Smooth muscle cell (in vitro differentiated cells): ENCODE data around the gene HBEGF. TPM values are rescaled to one million over a fixed set of nuclear protein-coding genes. Genes with fewer than 3 reads are reported as not detected.

Source experiments
- DNase-seq: peaks from one replicate; lab custom pipeline; 2025; ENCODE audit not compliant: unreplicated experiment; lab: John Stamatoyannopoulos, UW
- H2AFZ ChIP-seq: fragments of 200-600 bp; sonication (generic); 2 replicates; pipeline ENCODE4 v1.6.0; 2016; ENCODE audit warnings: antibody characterized with exemption, low read depth, mild to moderate bottlenecking
- H3F3A ChIP-seq: fragments of 200-600 bp; sonication (generic); 2 replicates; pipeline ENCODE4 v1.6.0; 2017; ENCODE audit warnings: antibody characterized with exemption, low read depth
- H3K27ac ChIP-seq: fragments of 200-600 bp; sonication (generic); 2 replicates; pipeline ENCODE4 v1.5.1; 2016; ENCODE audit warnings: low read depth, mild to moderate bottlenecking
- H3K27me3 ChIP-seq: fragments of 200-600 bp; sonication (generic); 2 replicates; pipeline ENCODE4 v1.6.1; 2016; ENCODE audit warnings: low read depth, mild to moderate bottlenecking
- H3K36me3 ChIP-seq: fragments of 200-600 bp; sonication (generic); 2 replicates; pipeline ENCODE4 v1.5.1; 2016; ENCODE audit warnings: low read depth
- H3K4me1 ChIP-seq: fragments of 200-600 bp; sonication (generic); 2 replicates; pipeline ENCODE4 v1.5.1; 2016; ENCODE audit warnings: low read depth
- H3K4me2 ChIP-seq: fragments of 200-600 bp; sonication (generic); 2 replicates; pipeline ENCODE4 v1.6.0; 2016; ENCODE audit warnings: mild to moderate bottlenecking
- H3K4me3 ChIP-seq: fragments of 200-600 bp; sonication (generic); 2 replicates; pipeline ENCODE4 v1.5.1; 2016; ENCODE audit warnings: mild to moderate bottlenecking
- H3K79me2 ChIP-seq: fragments of 200-600 bp; sonication (generic); 2 replicates; pipeline ENCODE4 v1.6.0; 2016; ENCODE audit warnings: low read depth, mild to moderate bottlenecking
- H3K9ac ChIP-seq: fragments of 200-600 bp; sonication (generic); 2 replicates; pipeline ENCODE4 v1.6.0; 2016; ENCODE audit warnings: low read depth
- H3K9me3 ChIP-seq: fragments of 200-600 bp; sonication (generic); replicated peaks from 2 replicates; pipeline ENCODE4 v1.5.1; 2016; ENCODE audit warnings: low read depth
- H4K20me1 ChIP-seq: fragments of 200-600 bp; sonication (generic); 2 replicates; pipeline ENCODE4 v1.6.0; 2016; ENCODE audit warnings: low read depth
- CTCF ChIP-seq: fragments of 200-600 bp; sonication (generic); IDR thresholded peaks from 2 replicates; pipeline ENCODE4 v1.5.1; 2017; ENCODE audit warnings: borderline replicate concordance, mild to moderate bottlenecking, antibody characterized with exemption; ENCODE audit not compliant: insufficient read depth, poor library complexity, severe bottlenecking
- whole genome bisulfite sequencing: methylation state at CpG from one replicate; pipeline ENCODE4 v1.1.7; 2016; ENCODE audit warnings: low lambda C conversion rate; 5-methylcytosine and 5-hydroxymethylcytosine counted together
- polyA plus RNA-seq: library from polyadenylated mRNA; unstranded; fragments of >200 nt; fragmentation: Nextera tagmentation; extraction: Ambion mirVana; gene quantifications from 2 replicates; pipeline ENCODE4 v1.2.1, GENCODE V29; 2016
- total RNA-seq: library from RNA; depleted of rRNA; stranded (reverse); fragments of >200 nt; gene quantifications from 2 replicates; pipeline ENCODE4 v1.2.3, GENCODE V29; 2014

The HBEGF gene, protein sequence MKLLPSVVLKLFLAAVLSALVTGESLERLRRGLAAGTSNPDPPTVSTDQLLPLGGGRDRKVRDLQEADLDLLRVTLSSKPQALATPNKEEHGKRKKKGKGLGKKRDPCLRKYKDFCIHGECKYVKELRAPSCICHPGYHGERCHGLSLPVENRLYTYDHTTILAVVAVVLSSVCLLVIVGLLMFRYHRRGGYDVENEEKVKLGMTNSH
- total RNA-seq (36.7 and 46.0 TPM in 2 replicates), polyA plus RNA-seq (33.8 and 37.1 TPM in 2 replicates)

DNA sequence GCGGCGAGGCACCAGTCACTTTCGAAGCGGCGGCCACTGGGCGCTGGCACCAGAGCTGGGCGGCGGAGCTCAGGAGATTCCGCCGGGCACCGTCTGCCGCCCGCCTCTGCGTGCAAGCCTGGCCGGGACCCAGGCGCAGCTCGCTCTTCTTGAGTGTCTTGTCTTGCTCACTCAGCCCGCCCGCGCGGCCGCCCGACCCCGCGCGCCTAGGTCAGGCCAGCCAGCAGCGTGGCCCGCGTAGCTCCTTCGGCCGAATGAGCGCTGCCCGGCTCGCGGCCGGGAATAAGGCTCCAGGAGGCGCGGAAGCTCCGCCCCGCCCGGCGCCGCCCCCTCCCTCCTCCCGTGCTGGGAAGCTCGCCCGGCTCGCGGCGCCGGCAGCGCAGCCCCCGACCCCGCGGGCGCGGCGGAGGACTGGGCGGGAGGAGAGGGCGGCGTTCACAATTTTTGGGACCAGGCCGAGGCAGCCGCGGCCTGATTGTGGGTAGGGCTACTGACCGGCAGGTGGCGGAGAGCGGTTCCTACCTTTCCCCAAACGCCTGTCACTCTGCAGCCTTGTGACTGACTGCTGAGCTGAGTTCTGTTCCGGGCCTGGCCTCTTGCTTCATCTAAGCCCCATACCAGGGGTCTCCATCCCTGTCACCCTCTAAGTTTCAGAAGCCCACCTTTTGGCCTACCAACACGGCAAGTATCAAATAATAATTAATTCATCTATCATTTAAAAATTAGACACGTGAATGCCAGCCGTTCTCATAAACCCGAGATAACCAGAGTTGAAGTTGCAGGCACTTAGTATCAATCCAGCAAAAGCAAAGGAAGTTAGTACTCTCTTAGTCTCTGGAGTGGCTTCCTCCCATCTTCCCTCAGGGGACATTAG, at the start of gene HBEGF:
Gene HBEGF (minus strand): TSS at position 256 of the 874 bp plus-strand sequence. CDS start 275 bp downstream, outside the sequence.
- Histone ChIP-seq H3K27ac (peak within 1 kb of the TSS; percentile 7), H4K20me1 (peaks cover 40% of the 10 kb centered on the region), H3K79me2 (peaks cover 31% of the 10 kb centered on the region), H3K9ac (peak within 1 kb of the TSS; percentile 76), H3K36me3 (no peaks in the 10 kb centered on the region), H3K4me3 (peak within 1 kb of the TSS; percentile 77), H3K4me2 (peak within 1 kb of the TSS; percentile 86), H3F3A (peaks cover 6% of the 10 kb centered on the region), H2AFZ (peak within 1 kb of the TSS; percentile 83), H3K27me3 (no peaks in the 10 kb centered on the region), H3K9me3 (no peaks in the 10 kb centered on the region), H3K4me1 (peaks cover 10% of the 10 kb centered on the region)
- DNase-seq: peak; percentile 47
- TF ChIP-seq CTCF: peak; percentile 36
- WGBS: 5% methylated on average over 39 of the region's 72 CpGs

GRCh38 chr5:140393738-140394137, 47.3 kb upstream of the HBEGF start:
- 100% methylated on average over 2 of the region's 2 CpGs for WGBS
- Histone ChIP-seq H3F3A (no peaks in the 10 kb centered on the region), H3K36me3 (no peaks in the 10 kb centered on the region), H3K9ac (no peak overlapping the region), H3K79me2 (no peaks in the 10 kb centered on the region), H3K4me2 (no peak overlapping the region), H3K4me1 (no peaks in the 10 kb centered on the region), H3K27me3 (no peaks in the 10 kb centered on the region), H3K4me3 (no peak overlapping the region), H3K27ac (no peak overlapping the region), H3K9me3 (no peaks in the 10 kb centered on the region), H2AFZ (no peak overlapping the region), H4K20me1 (no peaks in the 10 kb centered on the region)
- no peak for DNase-seq
- TF ChIP-seq CTCF: no peak

DNA sequence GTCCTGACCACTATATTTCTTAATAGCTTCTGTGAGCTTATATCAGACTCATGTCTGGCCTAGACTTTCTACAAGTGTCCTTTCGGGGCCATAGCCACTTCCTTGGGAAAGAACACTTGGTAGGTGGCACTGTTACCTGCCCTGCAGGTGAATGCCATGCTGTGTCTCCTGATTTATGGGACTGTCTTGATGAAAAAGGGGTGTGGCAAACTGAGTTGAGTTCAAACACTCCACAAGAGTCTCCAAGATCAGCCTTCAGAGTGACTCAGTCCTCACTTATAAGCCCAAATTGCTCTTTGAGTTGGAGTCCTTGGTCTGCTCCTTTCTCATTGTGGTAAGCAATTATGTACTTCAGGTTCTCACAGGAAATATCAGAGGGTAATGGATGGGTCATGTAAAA, 45.3 kb upstream of the HBEGF start:
- Histone ChIP-seq H3K27ac (no peak overlapping the region), H3K9me3 (no peaks in the 10 kb centered on the region), H4K20me1 (no peaks in the 10 kb centered on the region), H3K4me1 (no peaks in the 10 kb centered on the region), H3K79me2 (no peaks in the 10 kb centered on the region), H3K36me3 (no peaks in the 10 kb centered on the region), H3K4me3 (no peak overlapping the region), H3F3A (no peaks in the 10 kb centered on the region), H2AFZ (no peak overlapping the region), H3K9ac (no peak overlapping the region), H3K27me3 (no peaks in the 10 kb centered on the region), H3K4me2 (no peak overlapping the region)
- no peak for DNase-seq
- TF ChIP-seq CTCF: no peak
- WGBS: 83% methylated on average over 1 of the region's 1 CpG
